ENCODE data around the gene ADAM17.

ADAM17 gene

DNA sequence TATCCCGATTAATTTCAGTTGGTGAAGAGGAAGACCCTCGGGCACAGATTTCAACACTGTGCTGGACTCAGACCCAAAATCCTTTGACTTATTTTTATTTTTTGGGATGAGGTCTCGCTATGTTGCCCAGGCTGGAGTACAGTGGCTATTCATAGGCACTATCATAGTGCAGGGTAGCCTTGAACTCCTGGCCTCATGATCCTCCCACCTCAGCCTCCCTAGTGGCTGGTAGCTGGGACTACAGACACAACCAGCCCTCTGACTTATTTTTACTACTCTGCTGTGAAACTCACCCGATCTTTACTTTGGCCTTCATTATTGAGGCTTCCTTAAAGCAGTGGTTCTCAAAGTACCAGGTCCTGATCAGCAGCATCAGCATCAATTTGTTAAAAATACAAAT is 18.2 kb upstream of the ADAM17 start:
- no peak overlapping the region for H3K4me3 ChIP-seq (ENCODE audit: low read length)
- no peak overlapping the region for H4K8ac ChIP-seq (ENCODE audit: low read depth, low read length)
- no peaks in the 10 kb centered on the region for H3K27me3 ChIP-seq (ENCODE audit: insufficient read depth, low read length, poor library complexity)
- no peak overlapping the region for H3K18ac ChIP-seq (ENCODE audit: low read length)
- no peak for DNase-seq
- H3K4me1 ChIP-seq (ENCODE audit: control insufficient read depth, low read depth, low read length): peaks cover 2% of the 10 kb centered on the region
- no peak overlapping the region for H2AK5ac ChIP-seq (ENCODE audit: low read length)
- H3K4me2 ChIP-seq (ENCODE audit: low read length): no peak overlapping the region
- no peaks in the 10 kb centered on the region for H3K36me3 ChIP-seq (ENCODE audit: control insufficient read depth, insufficient read depth, low read length)
- H2BK15ac ChIP-seq (replicated peaks; ENCODE audit: low read depth): no peak overlapping the region
- H4K5ac ChIP-seq (ENCODE audit: low read length): no peak overlapping the region
- no peaks in the 10 kb centered on the region for H3K79me2 ChIP-seq (ENCODE audit: control insufficient read depth, insufficient read depth, low read length)
- H3K23ac ChIP-seq (ENCODE audit: low read length): no peak overlapping the region
- H3K4ac ChIP-seq (ENCODE audit: low read depth, low read length): no peak overlapping the region
- peak overlapping the region; percentile 25 for H3K27ac ChIP-seq (ENCODE audit: low read depth, low read length)
- peak overlapping the region; percentile 74 for H2BK120ac ChIP-seq (ENCODE audit: low read depth, low read length)
- WGBS (ENCODE audit: extremely low coverage, insufficient coverage, low lambda C conversion rate): no CpG with 5 or more reads among the region's 4 CpGs
- no peak overlapping the region for H3K56ac ChIP-seq (ENCODE audit: low read length)
- peak overlapping the region; percentile 22 for H2BK5ac ChIP-seq (ENCODE audit: low read length)
- no peaks in the 10 kb centered on the region for H3K79me1 ChIP-seq (ENCODE audit: low read length)
- H3K9ac ChIP-seq (ENCODE audit: low read length): no peak overlapping the region

DNA sequence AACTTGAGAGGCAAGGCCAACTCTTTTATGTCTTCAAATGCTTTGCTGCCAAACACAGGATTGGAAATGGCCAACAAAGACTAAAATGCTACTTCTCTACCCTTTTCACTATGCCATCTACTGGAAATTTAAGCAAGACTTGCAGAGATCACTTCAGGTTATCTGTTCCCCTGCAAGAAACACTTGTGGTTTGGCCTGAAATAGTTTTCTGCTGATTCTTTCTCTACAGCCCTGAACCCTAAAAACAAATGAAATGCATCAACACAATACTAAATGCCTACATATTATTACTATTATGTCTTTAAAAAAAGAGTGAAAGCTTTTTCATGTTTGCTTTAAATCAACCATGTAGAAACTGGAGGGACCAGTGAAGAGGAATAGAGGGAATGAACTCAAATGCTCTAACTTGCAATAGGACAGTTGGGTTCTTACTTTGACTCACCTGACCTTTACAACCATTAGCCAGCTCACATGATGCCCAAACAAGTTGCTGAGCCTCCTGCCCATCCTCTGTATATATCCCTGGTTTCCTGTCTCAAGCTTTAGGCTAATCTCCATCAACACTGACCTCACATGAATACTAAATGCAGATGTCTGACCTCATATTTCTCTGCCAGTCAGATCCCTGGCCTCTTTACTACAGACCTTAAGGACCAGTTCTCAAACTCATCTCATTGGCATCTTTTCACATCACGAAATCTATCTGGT is 17.5 kb upstream of the ADAM17 start:
- no CpG with 5 or more reads among the region's 1 CpG for WGBS (ENCODE audit: extremely low coverage, insufficient coverage, low lambda C conversion rate)
- no peak overlapping the region for H3K27ac ChIP-seq (ENCODE audit: low read depth, low read length)
- H3K56ac ChIP-seq (ENCODE audit: low read length): no peak overlapping the region
- no peak overlapping the region for H2BK5ac ChIP-seq (ENCODE audit: low read length)
- H2AK5ac ChIP-seq (ENCODE audit: low read length): no peak overlapping the region
- H3K79me2 ChIP-seq (ENCODE audit: control insufficient read depth, insufficient read depth, low read length): no peaks in the 10 kb centered on the region
- no peak overlapping the region for H3K4me3 ChIP-seq (ENCODE audit: low read length)
- H3K4me1 ChIP-seq (ENCODE audit: control insufficient read depth, low read depth, low read length): peaks cover 2% of the 10 kb centered on the region
- H3K79me1 ChIP-seq (ENCODE audit: low read length): no peaks in the 10 kb centered on the region
- H3K9ac ChIP-seq (ENCODE audit: low read length): no peak overlapping the region
- H2BK15ac ChIP-seq (replicated peaks; ENCODE audit: low read depth): no peak overlapping the region
- peak overlapping the region; percentile 55 for H3K4ac ChIP-seq (ENCODE audit: low read depth, low read length)
- DNase-seq: peak; percentile 43
- no peak overlapping the region for H3K4me2 ChIP-seq (ENCODE audit: low read length)
- no peaks in the 10 kb centered on the region for H3K27me3 ChIP-seq (ENCODE audit: insufficient read depth, low read length, poor library complexity)
- H3K18ac ChIP-seq (ENCODE audit: low read length): peak overlapping the region; percentile 39
- no peak overlapping the region for H4K5ac ChIP-seq (ENCODE audit: low read length)
- no peak overlapping the region for H2BK120ac ChIP-seq (ENCODE audit: low read depth, low read length)
- no peak overlapping the region for H3K23ac ChIP-seq (ENCODE audit: low read length)
- H4K8ac ChIP-seq (ENCODE audit: low read depth, low read length): no peak overlapping the region
- no peaks in the 10 kb centered on the region for H3K36me3 ChIP-seq (ENCODE audit: control insufficient read depth, insufficient read depth, low read length)

DNA sequence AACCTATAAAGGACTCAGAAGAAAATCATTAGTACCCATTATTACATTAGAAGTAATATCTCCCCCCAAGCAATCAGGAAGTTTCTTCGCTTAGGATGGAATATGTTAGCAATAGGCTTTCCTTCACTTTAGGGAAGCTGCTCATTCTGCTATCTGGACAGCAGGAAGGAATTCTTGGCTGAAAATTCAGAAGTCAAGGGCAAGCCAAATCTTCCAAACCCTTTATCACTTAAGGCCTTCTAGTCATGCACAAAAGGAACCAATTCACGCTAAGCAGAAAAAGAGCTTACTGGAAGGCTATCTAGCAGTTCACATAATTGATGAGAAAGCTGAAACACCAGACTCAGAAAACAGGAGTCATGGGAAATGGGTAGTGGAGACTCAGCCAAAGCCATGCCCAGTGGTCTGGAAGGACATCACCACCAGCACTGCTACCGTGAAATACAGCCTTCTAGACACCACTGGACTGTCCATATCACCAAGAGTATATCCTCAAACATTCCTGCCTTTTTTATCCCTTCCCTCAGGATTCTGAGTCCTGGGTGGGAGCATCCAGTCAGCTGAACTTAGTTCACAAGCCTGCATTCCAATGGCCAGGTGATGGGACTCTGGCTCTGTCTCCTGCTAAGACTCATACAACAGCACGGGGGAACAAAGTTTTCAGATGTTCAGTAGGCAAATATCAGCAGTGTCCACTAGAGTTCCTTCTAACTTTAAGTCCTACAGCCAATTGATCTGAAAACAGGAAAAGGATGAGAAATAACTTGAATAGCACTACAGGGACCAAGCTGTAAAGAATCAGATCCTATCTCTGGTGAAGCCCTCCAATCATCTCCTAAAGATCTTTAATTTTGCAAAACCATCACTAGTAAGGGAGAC is 14.8 kb upstream of the ADAM17 start:
- H4K8ac ChIP-seq (ENCODE audit: low read depth, low read length): no peak overlapping the region
- no peaks in the 10 kb centered on the region for H3K79me1 ChIP-seq (ENCODE audit: low read length)
- peaks cover 2% of the 10 kb centered on the region for H3K4me1 ChIP-seq (ENCODE audit: control insufficient read depth, low read depth, low read length)
- H3K27me3 ChIP-seq (ENCODE audit: insufficient read depth, low read length, poor library complexity): no peaks in the 10 kb centered on the region
- H3K23ac ChIP-seq (ENCODE audit: low read length): no peak overlapping the region
- no peak overlapping the region for H3K4ac ChIP-seq (ENCODE audit: low read depth, low read length)
- no peaks in the 10 kb centered on the region for H3K36me3 ChIP-seq (ENCODE audit: control insufficient read depth, insufficient read depth, low read length)
- H3K4me3 ChIP-seq (ENCODE audit: low read length): no peak overlapping the region
- no peak overlapping the region for H3K56ac ChIP-seq (ENCODE audit: low read length)
- H2BK5ac ChIP-seq (ENCODE audit: low read length): no peak overlapping the region
- H2AK5ac ChIP-seq (ENCODE audit: low read length): no peak overlapping the region
- no peak overlapping the region for H3K9ac ChIP-seq (ENCODE audit: low read length)
- no peak overlapping the region for H3K27ac ChIP-seq (ENCODE audit: low read depth, low read length)
- H3K18ac ChIP-seq (ENCODE audit: low read length): no peak overlapping the region
- no peak overlapping the region for H2BK120ac ChIP-seq (ENCODE audit: low read depth, low read length)
- no peak for DNase-seq
- no peak overlapping the region for H4K5ac ChIP-seq (ENCODE audit: low read length)
- H2BK15ac ChIP-seq (replicated peaks; ENCODE audit: low read depth): no peak overlapping the region
- no CpG with 5 or more reads among the region's 4 CpGs for WGBS (ENCODE audit: extremely low coverage, insufficient coverage, low lambda C conversion rate)
- H3K79me2 ChIP-seq (ENCODE audit: control insufficient read depth, insufficient read depth, low read length): no peaks in the 10 kb centered on the region
- no peak overlapping the region for H3K4me2 ChIP-seq (ENCODE audit: low read length)

DNA sequence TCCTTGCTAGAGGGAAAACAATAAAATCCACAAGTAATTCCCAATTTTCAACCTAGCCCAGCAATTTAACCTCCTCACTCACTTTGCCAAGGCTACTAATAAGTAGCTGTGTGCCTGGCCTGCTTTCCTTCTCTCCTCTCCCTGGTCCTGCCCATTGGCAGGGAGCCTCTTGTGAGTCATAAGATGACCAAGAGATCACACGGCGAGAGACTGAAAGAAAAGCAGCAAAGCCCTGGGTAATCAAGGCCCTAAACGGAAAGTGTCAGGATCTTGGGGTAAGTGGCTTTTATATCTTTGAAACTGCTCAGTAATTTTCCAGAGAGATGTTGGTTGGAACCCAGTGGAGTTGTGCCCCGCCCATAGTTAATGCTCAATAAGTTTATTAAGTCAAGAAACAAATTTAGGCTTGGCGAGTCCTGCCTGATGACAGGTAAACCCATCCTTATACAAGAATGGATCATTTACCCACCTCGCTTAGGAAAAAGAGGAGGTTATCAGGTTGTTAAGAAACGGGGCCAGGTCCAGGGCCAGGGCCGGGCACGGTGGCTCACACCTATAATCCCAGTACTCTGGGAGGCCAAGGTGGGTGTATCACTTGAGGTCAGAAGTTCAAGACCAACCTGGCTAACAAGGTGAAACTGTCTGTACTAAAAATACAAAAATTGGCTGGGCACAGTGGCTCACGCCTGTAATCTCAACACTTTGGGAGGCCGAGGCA is 10.0 kb upstream of the ADAM17 start:
- Histone ChIP-seq H2AK5ac (ENCODE audit: low read length) (no peak overlapping the region), H3K56ac (ENCODE audit: low read length) (peak overlapping the region; percentile 56), H2BK5ac (ENCODE audit: low read length) (no peak overlapping the region), H4K8ac (ENCODE audit: low read depth, low read length) (no peak overlapping the region), H2BK120ac (ENCODE audit: low read depth, low read length) (no peak overlapping the region), H3K4ac (ENCODE audit: low read depth, low read length) (no peak overlapping the region), H3K27ac (ENCODE audit: low read depth, low read length) (no peak overlapping the region), H3K4me2 (ENCODE audit: low read length) (no peak overlapping the region), H3K4me3 (ENCODE audit: low read length) (no peak overlapping the region), H4K5ac (ENCODE audit: low read length) (no peak overlapping the region), H2BK15ac (replicated peaks; ENCODE audit: low read depth) (no peak overlapping the region), H3K18ac (ENCODE audit: low read length) (no peak overlapping the region), H3K4me1 (ENCODE audit: control insufficient read depth, low read depth, low read length) (no peaks in the 10 kb centered on the region), H3K23ac (ENCODE audit: low read length) (no peak overlapping the region), H3K27me3 (ENCODE audit: insufficient read depth, low read length, poor library complexity) (no peaks in the 10 kb centered on the region), H3K79me2 (ENCODE audit: control insufficient read depth, insufficient read depth, low read length) (no peaks in the 10 kb centered on the region), H3K36me3 (ENCODE audit: control insufficient read depth, insufficient read depth, low read length) (no peaks in the 10 kb centered on the region), H3K79me1 (ENCODE audit: low read length) (no peaks in the 10 kb centered on the region), H3K9ac (ENCODE audit: low read length) (no peak overlapping the region)
- no CpG with 5 or more reads among the region's 11 CpGs for WGBS (ENCODE audit: extremely low coverage, insufficient coverage, low lambda C conversion rate)
- DNase-seq: peak; percentile 46

DNA sequence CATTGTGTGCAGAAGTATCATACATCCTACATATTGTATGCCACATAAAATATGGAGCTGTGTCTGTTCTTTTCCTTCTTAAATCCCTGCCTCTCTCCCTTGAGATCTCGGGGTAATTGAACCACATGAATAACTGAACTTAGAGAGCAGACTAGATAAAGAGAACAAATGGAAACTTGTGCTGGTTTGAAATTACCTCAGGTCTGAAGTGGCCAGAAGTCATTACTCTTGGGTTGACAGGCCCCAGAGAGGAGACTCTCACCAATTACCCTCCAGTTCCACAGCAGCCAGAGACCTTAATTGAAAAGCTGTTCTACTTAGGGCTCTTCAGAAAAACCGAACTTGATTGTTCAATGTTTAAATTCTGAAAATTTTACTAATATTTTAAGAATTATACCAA is 5.0 kb upstream of the ADAM17 start:
- Histone ChIP-seq H3K23ac (ENCODE audit: low read length) (no peak overlapping the region), H2BK15ac (replicated peaks; ENCODE audit: low read depth) (no peak overlapping the region), H3K18ac (ENCODE audit: low read length) (no peak overlapping the region), H4K8ac (ENCODE audit: low read depth, low read length) (no peak overlapping the region), H3K4ac (ENCODE audit: low read depth, low read length) (no peak overlapping the region), H3K79me1 (ENCODE audit: low read length) (no peaks in the 10 kb centered on the region), H2BK5ac (ENCODE audit: low read length) (no peak overlapping the region), H4K5ac (ENCODE audit: low read length) (no peak overlapping the region), H3K4me2 (ENCODE audit: low read length) (no peak overlapping the region), H3K27ac (ENCODE audit: low read depth, low read length) (no peak overlapping the region), H3K27me3 (ENCODE audit: insufficient read depth, low read length, poor library complexity) (no peaks in the 10 kb centered on the region), H3K9ac (ENCODE audit: low read length) (no peak overlapping the region), H2AK5ac (ENCODE audit: low read length) (no peak overlapping the region), H3K4me1 (ENCODE audit: control insufficient read depth, low read depth, low read length) (no peaks in the 10 kb centered on the region), H3K56ac (ENCODE audit: low read length) (no peak overlapping the region), H2BK120ac (ENCODE audit: low read depth, low read length) (no peak overlapping the region), H3K4me3 (ENCODE audit: low read length) (no peak overlapping the region), H3K79me2 (ENCODE audit: control insufficient read depth, insufficient read depth, low read length) (peaks cover 3% of the 10 kb centered on the region), H3K36me3 (ENCODE audit: control insufficient read depth, insufficient read depth, low read length) (no peaks in the 10 kb centered on the region)
- DNase-seq: no peak
- no CpG with 5 or more reads among the region's 2 CpGs for WGBS (ENCODE audit: extremely low coverage, insufficient coverage, low lambda C conversion rate)

Measured in mesendoderm (in vitro differentiated cells).